ENCODE measurements around the gene KLF16.

- TF ChIP-seq CTCF (IDR thresholded peaks at IDR 0.05; ENCODE audit: insufficient read depth, low read depth, low read length) (no peak), EZH2 (IDR thresholded peaks at IDR 0.05; ENCODE audit: insufficient read depth, low read length) (no peak)
Measured at GRCh38 chr19:1830568-1830967, 32.8 kb downstream of the KLF16 start.
